HG03108 (cell line): Measurements from ENCODE around the gene FLAD1.
"Not testable (repeated sequence)": the region's sequence is repeated elsewhere in the genome, so short reads cannot be mapped to it uniquely, and the experiment has no call there.

Source experiments
- ATAC-seq: cut with Tn5 transposase; IDR thresholded peaks from one replicate; pipeline ENCODE4 v1.9.1; 2021; ENCODE audit warnings: moderate library complexity; ENCODE audit not compliant: unreplicated experiment

Gene FLAD1

GRCh38 chr1:154988058-154988954 lies 5.2 kb downstream of the FLAD1 start:
- ATAC-seq: no peak

- no peak for ATAC-seq
Observed at GRCh38 chr1:154989195-154989860, 6.2 kb downstream of the FLAD1 start.

DNA sequence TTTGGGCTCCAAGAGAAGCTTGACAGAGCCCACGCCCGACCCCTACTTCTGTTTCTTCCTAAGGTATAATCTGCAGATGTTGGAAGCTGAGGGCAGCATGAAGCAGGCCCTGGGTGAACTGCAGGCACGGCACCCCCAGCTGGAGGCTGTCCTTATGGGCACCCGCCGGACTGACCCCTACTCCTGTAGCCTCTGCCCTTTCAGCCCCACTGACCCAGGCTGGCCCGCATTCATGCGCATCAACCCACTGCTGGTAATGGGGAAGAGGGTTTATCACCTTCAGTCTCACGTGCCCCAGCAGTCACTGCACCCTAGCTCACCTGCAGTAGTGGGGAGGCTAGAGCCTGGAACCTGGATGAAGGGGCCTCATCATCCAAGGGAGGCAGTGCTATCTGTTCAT lies 7.1 kb downstream of the FLAD1 start:
- ATAC-seq: no peak

GRCh38 chr1:154992721-154993571 lies 9.8 kb downstream of the FLAD1 start:
- no peak for ATAC-seq

DNA sequence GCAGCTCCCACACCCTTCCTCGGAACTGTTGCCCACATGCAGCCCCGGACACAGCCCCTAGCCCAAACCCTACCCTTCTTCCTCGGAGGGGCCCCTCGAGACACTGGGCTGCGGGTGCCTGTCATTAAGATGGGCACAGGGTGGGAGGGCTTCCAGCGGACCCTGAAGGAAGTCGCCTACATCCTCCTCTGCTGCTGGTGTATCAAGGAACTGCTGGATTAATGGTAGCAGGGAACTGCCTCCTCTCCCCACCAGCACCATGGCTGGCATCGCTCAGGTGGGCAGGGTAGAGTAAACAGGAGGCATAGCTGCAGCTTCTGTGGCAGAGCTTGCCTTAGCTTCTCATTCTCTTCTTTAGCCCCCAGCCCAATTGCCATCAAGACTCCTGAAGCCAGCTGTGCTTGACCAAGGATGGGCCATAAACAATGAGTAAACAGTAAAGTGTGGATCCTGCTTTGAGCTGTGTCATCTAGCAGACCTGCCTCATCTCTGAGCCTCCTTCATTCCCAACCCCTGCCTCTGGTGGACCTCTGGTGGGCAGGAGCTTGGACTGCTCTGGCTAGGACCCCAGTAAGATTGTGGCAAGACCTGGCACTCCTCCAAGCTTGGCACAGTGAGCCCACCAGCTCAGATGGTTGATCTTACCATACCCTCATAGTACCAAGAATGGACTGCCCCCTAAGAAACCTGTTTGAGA lies 10.6 kb downstream of the FLAD1 start, which contains the start of gene LENEP:
Gene LENEP (plus strand): TSS at position 15 of the 697 bp plus-strand sequence. CDS start 22 bp downstream, at position 37.
- ATAC-seq: no peak

DNA sequence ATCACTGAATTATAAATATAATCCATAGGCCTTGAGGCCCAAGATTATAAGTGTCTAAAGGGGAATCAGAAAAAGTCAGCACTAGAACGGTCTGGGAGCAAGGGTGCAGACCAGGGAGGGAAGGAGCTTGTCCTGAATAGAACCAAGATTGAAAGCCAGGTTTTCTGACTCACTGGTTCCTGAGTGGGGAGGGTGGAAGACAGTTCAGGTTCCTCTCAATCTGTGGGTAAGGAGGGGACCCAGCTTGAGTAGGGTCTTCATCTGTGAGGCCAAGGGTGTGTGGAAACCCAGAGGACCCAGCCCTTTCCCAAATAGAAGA lies 11.1 kb downstream of the FLAD1 start:
- ATAC-seq: no peak

- ATAC-seq: no peak
Observed at GRCh38 chr1:154994591-154994990, 11.4 kb downstream of the FLAD1 start.

- ATAC-seq: not testable (repeated sequence)
Observed at GRCh38 chr1:154995301-154995983, 12.3 kb downstream of the FLAD1 start.

DNA sequence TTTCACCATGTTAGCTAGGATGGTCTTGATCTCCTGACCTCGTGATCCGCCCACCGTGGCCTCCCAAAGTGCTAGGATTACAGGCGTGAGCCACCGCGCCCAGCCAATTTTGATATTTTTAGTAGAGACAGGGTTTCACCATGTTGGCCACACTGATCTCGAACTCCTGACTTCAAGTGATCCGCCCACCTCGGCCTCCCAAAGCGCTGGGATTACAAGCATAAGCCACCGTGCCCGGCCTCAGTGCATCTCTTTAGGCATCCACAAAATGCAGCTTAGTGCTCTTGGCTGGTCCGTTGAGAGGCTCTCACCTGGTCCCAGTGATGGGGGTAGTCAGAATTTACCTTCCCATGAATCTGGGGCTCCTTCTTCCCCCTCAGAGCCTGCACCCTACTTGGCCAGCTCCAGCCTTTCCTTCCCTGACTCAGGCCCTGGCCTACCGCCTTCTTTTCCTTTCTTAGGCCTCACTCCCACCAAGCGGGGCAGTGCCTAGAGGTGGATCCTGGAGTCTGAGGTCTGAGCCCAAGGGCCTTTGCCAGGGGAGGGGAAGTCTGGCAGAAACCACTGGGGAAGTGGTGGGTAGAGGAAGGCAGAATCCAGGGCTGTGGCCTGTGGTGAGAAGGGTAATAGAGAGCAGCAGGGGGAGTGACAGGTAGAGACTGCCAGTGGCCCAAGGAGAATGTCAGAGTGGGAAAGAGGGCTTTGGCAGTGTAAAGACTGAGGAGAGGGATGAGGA lies 14.0 kb downstream of the FLAD1 start:
- no peak for ATAC-seq

- no peak for ATAC-seq
Observed at GRCh38 chr1:154998201-154998780, 15.1 kb downstream of the FLAD1 start.

DNA sequence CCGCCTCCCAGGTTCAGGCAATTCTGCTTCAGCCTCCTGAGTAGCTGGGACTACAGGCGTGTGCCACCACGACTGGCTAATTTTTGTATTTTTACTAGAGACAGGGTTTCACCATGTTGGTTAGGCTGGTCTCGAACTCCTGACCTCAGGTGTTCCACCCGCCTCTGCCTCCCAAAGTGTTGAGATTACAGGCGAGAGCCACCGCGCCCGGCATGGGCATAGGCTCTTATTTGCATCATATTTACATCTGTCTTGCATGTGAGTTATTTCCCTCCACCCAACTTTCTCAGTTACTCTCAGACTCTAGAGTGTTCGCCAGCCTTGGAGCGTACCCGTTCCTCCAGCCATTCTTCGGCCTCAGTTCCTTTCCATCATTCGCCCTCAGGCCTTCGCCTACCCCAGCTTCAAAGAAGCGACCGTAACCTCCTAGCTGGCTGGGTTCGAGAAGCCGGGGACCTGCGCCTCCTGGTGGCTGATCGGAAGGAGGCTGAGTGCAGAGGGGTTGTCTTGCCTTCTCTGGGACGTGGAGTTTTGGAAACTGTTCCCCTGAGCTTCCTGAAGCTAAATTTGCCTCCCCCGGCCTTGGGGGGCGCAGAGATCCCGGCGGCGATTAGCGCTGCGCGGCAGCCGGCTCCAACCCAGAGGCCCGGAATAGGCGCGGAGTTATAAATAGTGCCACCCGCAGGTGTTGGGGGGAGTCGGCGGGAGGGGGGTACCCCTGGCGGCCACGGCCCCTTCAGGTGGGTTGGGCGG lies 15.8 kb downstream of the FLAD1 start:
- no peak for ATAC-seq

- no peak for ATAC-seq
Observed at GRCh38 chr1:154999571-155000410, 16.6 kb downstream of the FLAD1 start.

DNA sequence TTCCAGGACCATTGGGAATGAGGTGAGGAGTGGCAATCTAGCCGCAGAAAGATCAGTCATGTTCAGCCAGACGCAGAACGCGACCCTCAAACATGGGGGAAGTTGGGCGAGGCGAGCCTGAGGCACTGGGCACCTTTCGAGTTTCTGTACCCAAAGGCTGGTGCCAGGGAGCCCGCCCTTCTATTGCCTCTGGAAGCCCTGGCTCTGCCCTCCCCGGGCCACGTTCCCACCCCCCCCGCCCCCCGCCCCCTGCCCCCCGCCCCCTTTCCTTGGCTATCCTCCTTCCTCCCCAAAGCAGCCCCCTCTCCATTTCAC lies 17.2 kb downstream of the FLAD1 start:
- no peak for ATAC-seq

DNA sequence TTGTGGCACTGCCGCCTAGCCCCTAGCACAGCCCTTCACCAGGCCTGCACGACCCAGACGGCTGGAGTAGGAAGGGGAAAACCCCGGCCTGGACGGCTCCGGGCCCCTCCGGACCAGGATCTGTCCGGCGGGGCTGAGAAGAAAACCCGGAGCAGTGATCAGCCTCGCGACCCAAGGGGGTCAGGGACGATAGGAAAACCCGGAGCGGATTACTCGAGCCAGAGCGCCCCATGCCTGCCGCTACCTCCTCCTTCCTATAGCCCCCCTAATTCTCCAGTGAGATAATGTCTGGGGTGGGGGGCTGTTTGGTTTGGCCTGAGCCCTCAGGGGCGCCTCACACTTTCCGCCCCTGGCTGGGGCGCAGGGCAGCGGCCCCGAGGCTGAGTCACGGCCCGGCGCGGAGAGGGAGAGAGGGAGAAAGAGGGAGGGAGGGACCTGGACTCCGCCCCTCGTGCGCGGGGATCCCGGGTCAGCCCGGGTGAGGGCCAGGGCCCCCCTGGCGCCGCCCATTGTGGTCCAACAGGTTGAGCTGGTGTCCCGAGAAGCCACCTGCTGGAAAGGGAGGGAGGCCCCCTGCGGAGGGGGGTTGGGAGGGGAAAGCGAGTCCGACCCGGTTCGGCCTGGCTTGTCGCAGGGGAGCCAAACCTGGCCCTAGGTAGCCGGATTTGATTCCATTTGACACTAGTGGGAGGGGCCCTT lies 17.7 kb downstream of the FLAD1 start:
- ATAC-seq: peak; percentile 41

- no peak for ATAC-seq
Observed at GRCh38 chr1:155001425-155001674, 18.2 kb downstream of the FLAD1 start.

GRCh38 chr1:155001675-155002463 lies 18.7 kb downstream of the FLAD1 start:
- peak; percentile 47 for ATAC-seq
